OCI-LY3 (cell line): Measurements from ENCODE around the gene HOXA3.

Source experiments
- H2AFZ ChIP-seq: fragments of 200-600, 300-600 bp; shearing (Covaris generic); 2 replicates; pipeline ENCODE4 v1.6.0; 2014; ENCODE audit warnings: antibody characterized with exemption, low read depth, low read length
- H3K27ac ChIP-seq: fragments of 200-600, 300-600 bp; sonication (generic); 2 replicates; pipeline ENCODE4 v1.5.1; 2014; ENCODE audit warnings: mild to moderate bottlenecking, low read length, moderate library complexity, mixed read lengths
- H3K27me3 ChIP-seq: fragments of 200-600, 300-600 bp; sonication (generic); 2 replicates; pipeline ENCODE4 v1.6.1; 2014; ENCODE audit warnings: low read depth, low read length, mixed read lengths
- H3K36me3 ChIP-seq: fragments of 200-600, 300-600 bp; sonication (generic); replicated peaks from 2 replicates; pipeline ENCODE3; 2014; ENCODE audit warnings: low read depth, low read length, mixed read lengths
- H3K4me1 ChIP-seq: fragments of 300-600, 200-600 bp; sonication (generic); 2 replicates; pipeline ENCODE4 v1.6.1; 2014; ENCODE audit warnings: low read length, mixed read lengths
- H3K4me2 ChIP-seq: fragments of 200-600, 300-600 bp; sonication (generic); 2 replicates; pipeline ENCODE4 v1.6.1; 2014; ENCODE audit warnings: low read length, mixed read lengths
- H3K4me3 ChIP-seq: fragments of 300-600, 200-600 bp; sonication (generic); 2 replicates; pipeline ENCODE4 v1.5.1; 2014; ENCODE audit warnings: antibody characterized with exemption, mild to moderate bottlenecking, low read length, moderate library complexity
- H3K79me2 ChIP-seq: fragments of 300-600, 200-600 bp; shearing (Covaris generic); 2 replicates; pipeline ENCODE4 v1.6.1; 2014; ENCODE audit warnings: mild to moderate bottlenecking, low read length, mixed read lengths
- H3K9ac ChIP-seq: fragments of 300-600, 200-600 bp; shearing (Covaris generic); 2 replicates; pipeline ENCODE4 v1.6.0; 2014; ENCODE audit warnings: mild to moderate bottlenecking, low read length, moderate library complexity
- H3K9me3 ChIP-seq: fragments of 200-600, 300-600 bp; shearing (Covaris generic); 2 replicates; pipeline ENCODE4 v1.6.1; 2014; ENCODE audit warnings: low read length, mixed read lengths; ENCODE audit not compliant: insufficient read depth
- H4K20me1 ChIP-seq: fragments of 200-600, 300-600 bp; sonication (generic); 2 replicates; pipeline ENCODE4 v1.6.1; 2016; ENCODE audit warnings: low read length, mixed read lengths; ENCODE audit not compliant: insufficient read depth
- CTCF ChIP-seq: fragments of 200-600, 300-600 bp; sonication (generic); IDR thresholded peaks from 2 replicates; pipeline ENCODE4 v1.5.1; 2014; ENCODE audit warnings: antibody characterized with exemption, low read length, low read depth
- EZH2phosphoT487 ChIP-seq: fragments of 200-600 bp; shearing (Covaris generic); IDR thresholded peaks from 2 replicates; pipeline ENCODE4 v1.6.1; 2018; ENCODE audit warnings: antibody characterized with exemption, mixed run types, low read depth

HOXA3 gene

GRCh38 chr7:27117887-27118491 lies 34.4 kb downstream of the HOXA3 start:
- no peaks in the 10 kb centered on the region for H3K36me3 ChIP-seq
- H3K4me1 ChIP-seq: no peaks in the 10 kb centered on the region
- TF ChIP-seq CTCF (no peak), EZH2phosphoT487 (no peak)
- no peaks in the 10 kb centered on the region for H3K27me3 ChIP-seq
- no peaks in the 10 kb centered on the region for H4K20me1 ChIP-seq
- no peak overlapping the region for H3K4me3 ChIP-seq
- no peaks in the 10 kb centered on the region for H3K79me2 ChIP-seq
- no peak overlapping the region for H3K9ac ChIP-seq
- H2AFZ ChIP-seq: no peak overlapping the region
- H3K4me2 ChIP-seq: no peak overlapping the region
- no peaks in the 10 kb centered on the region for H3K9me3 ChIP-seq
- H3K27ac ChIP-seq: no peak overlapping the region

GRCh38 chr7:27116962-27117886 lies 35.2 kb downstream of the HOXA3 start:
- Histone ChIP-seq H3K27ac (no peak overlapping the region), H3K36me3 (no peaks in the 10 kb centered on the region), H3K4me1 (no peaks in the 10 kb centered on the region), H3K79me2 (no peaks in the 10 kb centered on the region), H2AFZ (no peak overlapping the region), H3K4me2 (no peak overlapping the region), H3K27me3 (no peaks in the 10 kb centered on the region), H3K9ac (no peak overlapping the region), H4K20me1 (no peaks in the 10 kb centered on the region), H3K9me3 (no peaks in the 10 kb centered on the region), H3K4me3 (no peak overlapping the region)
- TF ChIP-seq EZH2phosphoT487 (no peak), CTCF (no peak)

GRCh38 chr7:27116031-27116961 lies 36.1 kb downstream of the HOXA3 start:
- H3K4me2 ChIP-seq: no peak overlapping the region
- H4K20me1 ChIP-seq: no peaks in the 10 kb centered on the region
- no peak overlapping the region for H3K9ac ChIP-seq
- H2AFZ ChIP-seq: no peak overlapping the region
- no peaks in the 10 kb centered on the region for H3K79me2 ChIP-seq
- no peaks in the 10 kb centered on the region for H3K27me3 ChIP-seq
- no peak overlapping the region for H3K27ac ChIP-seq
- H3K36me3 ChIP-seq: no peaks in the 10 kb centered on the region
- H3K4me1 ChIP-seq: no peaks in the 10 kb centered on the region
- no peak overlapping the region for H3K4me3 ChIP-seq
- H3K9me3 ChIP-seq: no peaks in the 10 kb centered on the region
- TF ChIP-seq CTCF (no peak), EZH2phosphoT487 (no peak)
